Duodenal mucosa (tissue), 2 donors: Measurements from ENCODE around the gene NBEA.
"Not testable (repeated sequence)": the region's sequence is repeated elsewhere in the genome, so short reads cannot be mapped to it uniquely, and the experiment has no call there.

Experiments used
- H3K27ac ChIP-seq: one replicate; pipeline ENCODE4 v1.7.0; 2013; ENCODE audit warnings: low read depth, low read length
- H3K27me3 ChIP-seq, 2 donors: one replicate each; pipeline ENCODE4 v1.7.0; 2013; ENCODE audit warnings: low read length in 2 of 2, control low read depth in 1 of 2; ENCODE audit not compliant: insufficient read depth in 2 of 2, control insufficient read depth in 1 of 2
- H3K36me3 ChIP-seq, 2 donors: one replicate each; pipeline ENCODE4 v1.7.0; 2013; ENCODE audit warnings: low read length in 2 of 2, control low read depth in 1 of 2; ENCODE audit not compliant: insufficient read depth in 2 of 2, control insufficient read depth in 1 of 2
- H3K4me1 ChIP-seq, 2 donors: one replicate each; pipeline ENCODE4 v1.7.0; 2013; ENCODE audit warnings: low read length in 2 of 2, control low read depth in 1 of 2; ENCODE audit not compliant: insufficient read depth in 2 of 2, control insufficient read depth in 1 of 2
- H3K4me3 ChIP-seq, 2 donors: one replicate each; pipeline ENCODE4 v1.7.0; 2013; ENCODE audit warnings: low read length in 2 of 2, low read depth in 1 of 2
- H3K9ac ChIP-seq, 2 donors: one replicate each; pipeline ENCODE4 v1.7.0; 2013; ENCODE audit warnings: low read length in 2 of 2, low read depth in 1 of 2
- H3K9me3 ChIP-seq, 2 donors: one replicate each; pipeline ENCODE4 v1.7.0; 2013; ENCODE audit warnings: low read length in 2 of 2, control low read depth in 1 of 2; ENCODE audit not compliant: control insufficient read depth in 1 of 2

The NBEA gene

DNA sequence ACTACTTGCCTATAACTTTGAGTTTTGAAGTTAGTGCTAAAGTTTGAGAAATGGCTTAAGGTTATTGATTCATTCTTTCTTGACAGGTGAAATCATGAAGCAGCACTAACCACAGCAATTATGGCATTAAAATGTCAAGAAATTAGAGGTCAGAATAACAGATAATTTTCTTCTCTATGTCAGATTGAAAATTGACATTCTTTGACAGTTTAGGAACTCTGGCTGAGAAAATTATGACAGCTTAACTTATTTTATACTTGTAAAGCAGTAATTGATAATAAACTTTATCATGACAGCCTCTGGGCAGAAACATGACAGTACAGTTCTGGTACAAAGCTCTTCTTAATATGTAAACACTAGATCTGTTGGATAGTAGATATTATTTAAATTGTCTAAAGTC lies 689.6 kb downstream of the NBEA start:
- no peaks in the 10 kb centered on the region for H3K27me3 ChIP-seq
- H3K9me3 ChIP-seq: no peaks in the 10 kb centered on the region
- no peaks in the 10 kb centered on the region for H3K36me3 ChIP-seq
- no peak overlapping the region for H3K4me3 ChIP-seq
- H3K4me1 ChIP-seq: no peaks in the 10 kb centered on the region
- no peak overlapping the region for H3K27ac ChIP-seq
- no peak overlapping the region for H3K9ac ChIP-seq

DNA sequence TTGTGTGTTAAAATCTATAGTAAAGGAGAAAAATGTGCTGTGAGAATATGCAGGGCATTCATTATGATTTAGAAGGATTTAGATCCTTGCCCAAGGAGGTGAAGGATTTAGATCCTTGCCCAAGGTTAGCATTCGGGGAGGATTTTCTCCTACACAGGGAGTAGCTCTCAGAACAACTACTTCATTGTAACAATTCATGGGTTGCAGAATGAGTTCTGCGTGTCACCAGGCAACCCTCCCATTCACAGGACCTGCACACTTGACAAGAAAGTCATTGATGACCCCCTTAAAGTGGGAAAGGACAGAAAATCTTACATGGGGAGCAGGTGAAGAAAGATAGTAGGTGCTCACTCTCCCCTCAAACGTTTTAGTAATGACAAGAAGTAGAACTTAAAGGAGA lies 701.6 kb downstream of the NBEA start:
- Histone ChIP-seq H3K9me3 (no peaks in the 10 kb centered on the region), H3K36me3 (no peaks in the 10 kb centered on the region), H3K9ac (no peak overlapping the region), H3K27me3 (no peaks in the 10 kb centered on the region), H3K27ac (no peak overlapping the region), H3K4me1 (no peaks in the 10 kb centered on the region), H3K4me3 (no peak overlapping the region)

DNA sequence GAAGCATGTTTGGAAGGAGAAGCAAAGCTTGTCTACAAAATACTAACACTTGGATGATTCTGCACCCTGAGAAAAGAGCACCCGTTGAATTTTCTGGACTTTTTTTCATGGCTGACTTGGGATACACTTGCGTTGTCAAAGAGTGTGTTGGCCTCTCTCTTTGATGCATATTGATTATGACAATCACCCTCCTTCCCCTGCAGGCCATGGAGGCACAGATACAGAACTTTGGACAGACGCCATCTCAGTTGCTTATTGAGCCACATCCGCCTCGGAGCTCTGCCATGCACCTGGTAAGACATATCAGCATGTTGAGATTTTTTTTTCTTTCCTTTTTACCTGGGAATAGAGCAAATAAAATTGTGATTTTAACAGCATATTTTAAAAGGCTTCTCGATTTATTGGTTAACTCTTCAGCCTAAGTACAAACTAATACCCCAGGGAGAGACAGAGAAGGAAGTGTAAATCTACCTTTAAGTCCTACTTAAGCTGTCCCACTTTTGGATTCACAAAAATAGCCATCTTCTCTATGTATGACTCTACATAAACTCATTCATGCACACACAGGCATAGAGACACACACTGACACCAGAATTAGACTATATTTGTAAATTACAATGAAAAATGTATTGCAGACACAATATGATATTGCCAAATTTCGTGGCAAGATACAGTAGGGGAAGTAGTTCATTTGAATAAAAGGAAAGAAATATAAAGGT lies 704.1 kb downstream of the NBEA start:
- Histone ChIP-seq H3K9ac (no peak overlapping the region), H3K4me3 (no peak overlapping the region), H3K27ac (no peak overlapping the region), H3K9me3 (no peaks in the 10 kb centered on the region), H3K36me3 (no peaks in the 10 kb centered on the region), H3K27me3 (no peaks in the 10 kb centered on the region), H3K4me1 (no peaks in the 10 kb centered on the region)

DNA sequence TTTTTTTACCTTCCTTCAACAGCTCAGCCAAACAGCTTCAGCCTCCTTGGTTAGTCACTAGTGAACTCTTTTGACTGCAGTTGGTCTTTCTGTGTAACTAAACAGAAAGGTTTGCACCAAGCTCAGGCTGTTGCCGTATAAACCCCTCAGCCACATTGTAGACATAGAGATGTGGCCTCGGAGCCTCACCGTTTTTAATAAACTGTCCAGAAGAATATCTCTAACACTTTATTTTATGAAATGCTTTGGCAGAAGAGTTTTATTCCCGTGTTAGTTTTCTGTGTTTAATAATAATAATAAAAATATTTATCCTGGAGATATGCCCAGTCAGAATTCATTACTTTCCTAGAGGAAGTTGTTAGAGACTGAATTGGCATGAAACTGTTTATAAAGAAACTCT lies 706.1 kb downstream of the NBEA start:
- Histone ChIP-seq H3K9me3 (no peaks in the 10 kb centered on the region), H3K4me3 (no peak overlapping the region), H3K4me1 (no peaks in the 10 kb centered on the region), H3K27ac (no peak overlapping the region), H3K36me3 (no peaks in the 10 kb centered on the region), H3K27me3 (no peaks in the 10 kb centered on the region), H3K9ac (no peak overlapping the region)

DNA sequence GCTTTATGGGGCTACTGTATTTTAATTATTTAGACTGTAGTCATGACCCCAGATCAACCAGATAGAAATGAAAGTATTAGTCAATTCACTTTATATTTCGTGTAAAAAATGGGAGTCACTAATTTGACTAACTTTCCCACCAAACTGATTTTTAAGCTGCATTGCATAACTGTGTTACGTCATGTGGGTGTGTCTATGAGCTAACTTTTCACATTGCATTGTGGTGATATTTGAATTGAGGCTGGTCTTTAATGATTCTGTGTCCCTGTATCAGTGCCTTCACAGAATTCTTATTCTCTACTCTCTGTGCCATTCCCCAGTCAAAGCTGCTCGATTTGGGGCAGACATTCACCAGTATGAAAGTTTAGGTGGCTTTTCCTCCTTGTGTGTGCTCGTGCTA lies 707.1 kb downstream of the NBEA start:
- H3K36me3 ChIP-seq: no peaks in the 10 kb centered on the region
- H3K9me3 ChIP-seq: no peaks in the 10 kb centered on the region
- no peaks in the 10 kb centered on the region for H3K4me1 ChIP-seq
- no peak overlapping the region for H3K4me3 ChIP-seq
- no peaks in the 10 kb centered on the region for H3K27me3 ChIP-seq
- no peak overlapping the region for H3K27ac ChIP-seq
- no peak overlapping the region for H3K9ac ChIP-seq

DNA sequence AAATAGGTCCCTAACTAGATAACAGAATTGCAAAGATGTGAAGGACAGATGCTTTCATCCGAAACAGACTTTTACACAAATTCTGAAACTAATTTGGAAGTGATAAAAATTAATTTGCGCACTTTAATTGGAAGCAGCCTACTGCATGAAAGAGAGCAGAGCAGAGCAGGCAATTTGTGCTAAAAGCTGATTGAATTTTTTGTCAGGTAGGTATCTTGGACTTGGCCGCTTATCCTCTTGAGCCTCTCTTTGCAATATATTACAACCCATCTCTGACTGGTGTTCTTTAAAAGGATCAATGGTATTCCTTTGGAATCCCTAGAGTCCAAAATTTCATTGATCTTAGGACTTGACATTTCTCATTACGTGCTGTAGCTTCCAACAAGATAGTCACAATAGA lies 717.7 kb downstream of the NBEA start:
- no peak overlapping the region for H3K9ac ChIP-seq

DNA sequence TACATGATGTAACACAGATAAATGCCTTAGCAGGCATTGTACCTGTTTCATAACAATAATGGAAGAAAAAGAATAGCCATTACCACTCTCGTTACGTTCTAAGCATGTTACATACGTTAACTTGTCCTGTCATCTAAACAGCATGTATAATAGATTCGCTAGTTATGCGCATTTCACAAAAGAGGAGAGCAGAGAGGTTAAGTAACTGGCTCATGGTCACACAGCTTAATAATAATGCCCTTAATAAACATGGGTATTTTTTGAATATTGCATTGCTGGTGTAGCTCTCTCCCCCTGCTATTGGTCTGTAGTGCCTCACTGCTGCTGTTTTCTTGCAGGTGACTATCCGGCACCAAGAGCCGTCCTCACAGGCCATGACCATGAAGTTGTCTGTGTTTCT lies 722.7 kb downstream of the NBEA start:
- Histone ChIP-seq H3K36me3 (no peaks in the 10 kb centered on the region), H3K4me1 (no peaks in the 10 kb centered on the region), H3K9me3 (no peaks in the 10 kb centered on the region), H3K4me3 (no peak overlapping the region), H3K27me3 (no peaks in the 10 kb centered on the region), H3K9ac (no peak overlapping the region), H3K27ac (no peak overlapping the region)

More for the DNA sequence above, 717.7 kb downstream of the NBEA start:
- H3K27ac ChIP-seq: no peak overlapping the region
- no peaks in the 10 kb centered on the region for H3K36me3 ChIP-seq
- H3K4me1 ChIP-seq: no peaks in the 10 kb centered on the region
- no peaks in the 10 kb centered on the region for H3K9me3 ChIP-seq
- no peaks in the 10 kb centered on the region for H3K27me3 ChIP-seq
- H3K4me3 ChIP-seq: no peak overlapping the region

DNA sequence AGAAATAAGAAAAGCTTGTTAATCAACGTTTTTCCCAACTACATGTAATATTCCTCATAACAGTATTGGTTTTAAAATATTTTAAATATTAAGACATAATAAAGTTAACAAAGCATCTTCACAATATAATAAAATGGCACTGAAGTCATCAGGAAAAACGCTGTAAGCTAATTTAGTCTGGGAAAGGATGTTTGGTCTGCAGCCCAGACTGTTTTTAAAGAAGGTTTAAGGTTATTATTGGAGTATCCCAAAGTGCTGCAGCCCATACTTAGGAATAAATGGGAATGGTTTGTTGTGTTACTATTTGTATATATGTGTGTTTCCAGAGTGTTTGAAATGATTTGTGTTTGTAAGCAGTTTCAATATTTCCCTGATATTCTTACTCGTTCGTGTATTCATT lies 727.3 kb downstream of the NBEA start:
- H3K4me1 ChIP-seq: no peaks in the 10 kb centered on the region
- H3K4me3 ChIP-seq: no peak overlapping the region
- H3K9me3 ChIP-seq: no peaks in the 10 kb centered on the region
- H3K9ac ChIP-seq: no peak overlapping the region
- H3K36me3 ChIP-seq: no peaks in the 10 kb centered on the region
- H3K27me3 ChIP-seq: no peaks in the 10 kb centered on the region
- H3K27ac ChIP-seq: no peak overlapping the region

DNA sequence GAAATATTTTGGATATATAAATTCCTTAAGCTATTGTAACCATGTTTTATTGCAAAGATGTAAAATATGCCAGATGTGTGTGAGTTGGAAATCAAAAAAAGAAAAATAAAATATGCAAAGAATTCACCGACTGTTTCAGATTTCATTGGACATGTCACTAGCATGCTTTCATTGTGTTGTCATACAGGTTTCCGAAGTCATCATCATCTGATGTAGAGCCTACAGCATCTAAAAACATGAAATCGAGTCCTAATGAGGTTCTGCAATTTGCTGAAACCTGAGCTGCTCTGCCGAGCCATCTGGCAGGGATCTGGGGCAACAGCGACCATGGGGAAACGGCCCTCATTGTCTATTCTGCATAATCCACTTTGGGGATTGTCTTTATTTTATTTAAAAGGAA lies 730.5 kb downstream of the NBEA start:
- Histone ChIP-seq H3K27ac (no peak overlapping the region), H3K27me3 (no peaks in the 10 kb centered on the region), H3K36me3 (no peaks in the 10 kb centered on the region), H3K4me1 (no peaks in the 10 kb centered on the region), H3K9ac (no peak overlapping the region), H3K9me3 (no peaks in the 10 kb centered on the region), H3K4me3 (no peak overlapping the region)

DNA sequence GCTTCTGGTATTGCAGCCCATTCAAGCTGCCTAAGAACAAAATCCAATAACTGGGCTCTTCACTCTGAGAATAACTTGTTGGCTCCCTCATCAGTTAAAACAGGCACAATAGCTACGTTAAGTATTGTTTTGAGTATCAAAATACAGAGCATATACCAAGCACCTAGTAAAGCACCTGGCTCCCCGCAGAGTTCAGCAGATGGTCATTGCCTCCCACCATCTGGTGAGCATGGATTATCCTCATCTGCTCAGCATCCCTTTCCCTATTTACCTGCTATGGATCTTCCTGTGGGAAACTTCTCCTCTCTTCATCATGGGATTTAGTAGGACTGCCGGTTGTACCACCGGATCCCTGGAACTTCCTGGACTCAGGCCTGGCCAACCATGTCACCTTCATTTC lies 733.6 kb downstream of the NBEA start:
- no peak overlapping the region for H3K27ac ChIP-seq
- no peak overlapping the region for H3K9ac ChIP-seq
- H3K4me1 ChIP-seq: no peaks in the 10 kb centered on the region
- H3K27me3 ChIP-seq: no peaks in the 10 kb centered on the region
- no peak overlapping the region for H3K4me3 ChIP-seq
- H3K9me3 ChIP-seq: no peaks in the 10 kb centered on the region
- H3K36me3 ChIP-seq: no peaks in the 10 kb centered on the region

DNA sequence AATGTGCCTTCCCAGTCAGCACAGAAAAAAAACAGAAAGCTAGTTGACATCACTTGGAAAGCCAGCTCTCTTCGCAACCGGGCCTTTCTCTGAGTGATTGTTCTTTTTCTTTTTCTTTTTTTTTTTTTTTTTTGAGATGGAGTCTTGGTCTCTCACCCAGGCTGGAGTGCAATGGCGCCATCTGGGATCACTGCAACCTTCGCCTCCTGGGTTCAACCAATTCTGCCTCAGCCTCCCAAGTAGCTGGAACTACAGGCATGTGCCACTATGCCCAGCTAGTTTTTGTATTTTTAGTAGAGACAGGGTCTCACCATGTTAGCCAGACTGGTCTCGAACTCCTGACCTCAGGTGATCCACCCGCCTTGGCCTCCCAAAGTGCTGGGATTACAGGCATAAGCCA lies 735.8 kb downstream of the NBEA start:
- H3K4me1 ChIP-seq, H3K9me3 ChIP-seq, H3K4me3 ChIP-seq, H3K9ac ChIP-seq, H3K36me3 ChIP-seq, H3K27ac ChIP-seq, H3K27me3 ChIP-seq: not testable (repeated sequence)
